T-helper 2 cell treated with Interferon-gamma antibody and Interleukin-4, amounts not matched to agents 5 μg/mL and 100 μg/mL, for 36 hours (primary cell): Measurements from ENCODE around the gene IL1RAPL1.

Experiments
- DNase-seq: peaks from one replicate; pipeline ENCODE4 v3.0.0; 2021; ENCODE audit warnings: low spot score
- H3K27ac Mint-ChIP-seq: one replicate; pipeline ENCODE4 v1.8.0; 2021; ENCODE audit warnings: mild to moderate bottlenecking, mixed read lengths
- H3K27me3 Mint-ChIP-seq: one replicate; pipeline ENCODE4 v1.8.0; 2021; ENCODE audit warnings: low read depth, mixed read lengths
- H3K36me3 Mint-ChIP-seq: one replicate; pipeline ENCODE4 v1.8.0; 2021; ENCODE audit warnings: low read depth, mixed read lengths
- H3K4me1 Mint-ChIP-seq: one replicate; pipeline ENCODE4 v1.8.0; 2021; ENCODE audit warnings: low read depth, mixed read lengths
- H3K4me3 Mint-ChIP-seq: one replicate; pipeline ENCODE4 v1.8.0; 2022; ENCODE audit warnings: mild to moderate bottlenecking, moderate library complexity, mixed read lengths
- H3K9me3 Mint-ChIP-seq: one replicate; pipeline ENCODE4 v1.8.0; 2021; ENCODE audit warnings: mixed read lengths

IL1RAPL1 gene

DNA sequence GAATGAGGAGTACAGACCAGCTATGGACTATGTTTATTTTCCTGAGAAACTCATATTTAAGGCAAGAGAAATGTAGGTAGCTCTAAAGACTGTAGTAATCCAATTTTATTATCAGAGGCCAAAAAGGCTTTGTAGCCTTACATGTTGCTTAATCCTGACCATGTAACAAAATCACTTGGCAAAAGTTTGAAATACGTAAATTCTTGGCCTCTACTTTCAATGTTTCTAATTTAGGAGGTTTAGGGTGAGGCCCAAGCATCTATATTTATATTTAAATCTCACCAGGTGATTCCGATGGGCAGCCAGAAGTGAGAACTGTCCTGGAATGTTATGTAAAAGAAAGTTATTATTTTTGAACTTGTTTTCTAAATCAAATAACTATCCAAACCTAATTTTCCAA, 289.7 kb downstream of the IL1RAPL1 start:
- no peak overlapping the region for H3K4me3 Mint-ChIP-seq
- no peaks in the 10 kb centered on the region for H3K36me3 Mint-ChIP-seq
- DNase-seq = no peak
- H3K4me1 Mint-ChIP-seq = no peaks in the 10 kb centered on the region
- H3K9me3 Mint-ChIP-seq = no peaks in the 10 kb centered on the region
- no peak overlapping the region for H3K27ac Mint-ChIP-seq
- no peaks in the 10 kb centered on the region for H3K27me3 Mint-ChIP-seq

DNA sequence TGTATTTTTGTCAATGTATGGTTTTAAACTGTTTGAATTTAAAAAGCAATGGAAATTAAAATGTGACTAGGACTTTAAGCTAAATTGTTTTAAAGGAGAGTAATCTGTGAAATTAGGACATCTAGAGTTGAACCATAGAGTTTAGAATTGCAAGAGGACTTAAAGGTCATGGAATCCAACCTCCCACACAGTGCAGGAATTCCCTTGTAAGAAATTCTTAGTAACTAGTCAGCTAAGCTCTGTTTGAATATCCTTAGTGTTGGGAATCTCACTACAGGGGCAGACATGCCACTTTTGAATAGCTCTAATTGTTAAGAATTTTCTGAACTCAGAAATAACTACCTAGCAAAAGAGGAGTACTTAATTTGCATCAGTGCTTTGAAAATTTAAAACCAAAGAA, 292.9 kb downstream of the IL1RAPL1 start:
- no peaks in the 10 kb centered on the region for H3K4me1 Mint-ChIP-seq
- H3K36me3 Mint-ChIP-seq = no peaks in the 10 kb centered on the region
- no peaks in the 10 kb centered on the region for H3K9me3 Mint-ChIP-seq
- H3K4me3 Mint-ChIP-seq = no peak overlapping the region
- no peaks in the 10 kb centered on the region for H3K27me3 Mint-ChIP-seq
- DNase-seq = no peak
- no peak overlapping the region for H3K27ac Mint-ChIP-seq

DNA sequence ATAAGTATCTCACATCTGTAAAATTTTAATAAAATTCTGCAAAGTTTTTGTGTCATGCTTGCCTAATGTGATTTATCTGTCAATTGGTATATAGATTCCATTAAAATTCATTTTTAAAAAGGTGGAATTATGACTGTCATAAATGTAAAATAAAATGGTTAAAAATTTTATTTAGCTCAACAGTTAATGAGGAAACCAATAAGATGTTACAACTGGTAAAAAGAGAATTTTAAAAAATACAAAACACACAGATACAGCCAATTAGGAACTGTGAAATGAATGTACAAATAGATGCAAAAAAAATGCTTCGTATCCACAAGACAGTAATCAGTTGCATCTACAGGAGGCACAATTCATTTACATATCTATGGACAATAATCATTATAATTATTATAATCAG, 297.6 kb downstream of the IL1RAPL1 start:
- Mint-ChIP-seq H3K27ac (no peak overlapping the region), H3K36me3 (no peaks in the 10 kb centered on the region), H3K4me3 (no peak overlapping the region), H3K9me3 (no peaks in the 10 kb centered on the region), H3K27me3 (no peaks in the 10 kb centered on the region), H3K4me1 (no peaks in the 10 kb centered on the region)
- DNase-seq = no peak

DNA sequence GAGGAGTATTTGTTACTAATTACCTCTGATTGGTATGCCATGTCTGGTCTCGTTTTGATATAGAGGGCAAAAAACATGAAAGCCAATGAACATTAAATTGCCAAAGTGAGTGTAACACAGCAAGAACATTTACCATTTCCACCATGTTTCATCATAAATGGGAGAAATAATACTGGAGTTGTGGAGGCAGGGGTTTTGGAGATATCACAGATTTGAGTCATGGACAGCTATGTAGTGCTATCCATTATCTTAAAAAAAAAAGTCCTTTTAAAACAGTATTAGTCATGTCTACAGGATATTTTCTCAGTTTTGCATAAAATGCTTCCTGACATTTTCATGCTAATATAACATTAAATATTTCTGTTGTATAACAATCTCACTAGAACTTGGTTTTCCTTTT, 301.2 kb downstream of the IL1RAPL1 start:
- Mint-ChIP-seq H3K9me3 (no peaks in the 10 kb centered on the region), H3K27me3 (no peaks in the 10 kb centered on the region), H3K4me3 (no peak overlapping the region), H3K4me1 (no peaks in the 10 kb centered on the region), H3K36me3 (no peaks in the 10 kb centered on the region), H3K27ac (no peak overlapping the region)
- no peak for DNase-seq

DNA sequence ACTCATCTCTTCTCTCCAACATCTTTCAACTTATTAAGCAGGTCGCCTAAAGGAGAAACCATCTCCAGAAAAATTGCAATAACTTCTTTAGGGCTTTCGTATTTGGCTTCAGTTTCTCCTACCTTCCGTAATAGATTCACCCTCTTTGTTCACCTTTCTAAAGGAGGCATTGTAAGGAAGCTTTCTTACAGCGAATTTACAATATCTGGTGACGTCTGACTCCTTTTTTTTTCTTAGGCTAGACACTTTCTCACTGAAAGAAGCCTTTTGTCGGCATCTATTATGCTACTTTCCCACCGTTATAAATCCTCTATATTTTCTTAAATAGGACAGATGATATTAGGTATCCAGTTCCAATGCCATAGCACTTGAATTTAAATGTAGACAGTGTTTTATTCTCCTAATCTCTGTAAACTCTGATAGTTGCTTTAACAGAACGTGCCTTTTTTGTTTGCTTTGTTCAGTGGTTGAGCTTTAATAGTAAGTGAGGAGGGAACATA, 302.4 kb downstream of the IL1RAPL1 start:
- no peak overlapping the region for H3K4me3 Mint-ChIP-seq
- no peaks in the 10 kb centered on the region for H3K27me3 Mint-ChIP-seq
- H3K9me3 Mint-ChIP-seq = no peaks in the 10 kb centered on the region
- no peak for DNase-seq
- no peak overlapping the region for H3K27ac Mint-ChIP-seq
- no peaks in the 10 kb centered on the region for H3K4me1 Mint-ChIP-seq
- H3K36me3 Mint-ChIP-seq = no peaks in the 10 kb centered on the region

DNA sequence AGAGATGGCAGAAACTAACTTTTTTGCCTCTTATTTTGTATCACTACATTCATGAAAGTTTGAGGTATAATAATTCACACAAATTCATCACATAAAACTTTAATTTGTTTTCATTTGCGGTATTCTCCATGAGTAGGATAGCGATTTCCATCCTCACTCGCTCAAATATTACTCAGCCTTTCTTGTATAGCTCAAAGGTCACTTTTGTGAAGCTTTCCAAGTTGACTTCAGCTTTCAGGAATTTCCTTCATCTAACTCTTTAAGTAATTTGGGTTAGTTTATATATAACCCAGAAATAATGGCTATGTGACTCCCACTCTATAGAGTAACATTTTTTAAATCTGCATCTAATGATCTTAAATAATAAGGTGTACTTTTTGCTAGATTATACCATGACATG, 314.4 kb downstream of the IL1RAPL1 start:
- no peaks in the 10 kb centered on the region for H3K9me3 Mint-ChIP-seq
- H3K27ac Mint-ChIP-seq = no peak overlapping the region
- no peaks in the 10 kb centered on the region for H3K4me1 Mint-ChIP-seq
- no peak for DNase-seq
- no peaks in the 10 kb centered on the region for H3K36me3 Mint-ChIP-seq
- no peaks in the 10 kb centered on the region for H3K27me3 Mint-ChIP-seq
- H3K4me3 Mint-ChIP-seq = no peak overlapping the region

DNA sequence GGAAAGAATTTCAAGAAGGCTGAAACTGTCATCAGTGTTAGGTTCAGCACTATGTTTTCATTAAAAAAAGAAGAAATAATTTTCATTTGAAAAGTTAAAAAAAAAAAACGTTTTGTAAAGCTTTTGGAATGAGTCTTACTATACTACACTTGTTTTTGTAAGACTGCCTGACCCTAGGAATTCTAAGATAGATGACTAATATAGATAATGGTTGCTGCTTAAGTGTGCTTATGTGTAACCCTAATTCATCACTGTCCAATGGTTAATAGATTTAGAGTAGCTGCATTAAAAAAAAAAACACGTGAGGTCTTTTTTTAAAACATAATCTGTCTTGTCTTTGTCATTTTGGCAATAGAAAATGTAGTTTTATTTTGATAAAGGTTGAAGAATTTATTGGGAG, 323.2 kb downstream of the IL1RAPL1 start:
- H3K36me3 Mint-ChIP-seq = no peaks in the 10 kb centered on the region
- no peak for DNase-seq
- no peaks in the 10 kb centered on the region for H3K4me1 Mint-ChIP-seq
- H3K9me3 Mint-ChIP-seq = no peaks in the 10 kb centered on the region
- no peak overlapping the region for H3K27ac Mint-ChIP-seq
- no peaks in the 10 kb centered on the region for H3K27me3 Mint-ChIP-seq
- no peak overlapping the region for H3K4me3 Mint-ChIP-seq

DNA sequence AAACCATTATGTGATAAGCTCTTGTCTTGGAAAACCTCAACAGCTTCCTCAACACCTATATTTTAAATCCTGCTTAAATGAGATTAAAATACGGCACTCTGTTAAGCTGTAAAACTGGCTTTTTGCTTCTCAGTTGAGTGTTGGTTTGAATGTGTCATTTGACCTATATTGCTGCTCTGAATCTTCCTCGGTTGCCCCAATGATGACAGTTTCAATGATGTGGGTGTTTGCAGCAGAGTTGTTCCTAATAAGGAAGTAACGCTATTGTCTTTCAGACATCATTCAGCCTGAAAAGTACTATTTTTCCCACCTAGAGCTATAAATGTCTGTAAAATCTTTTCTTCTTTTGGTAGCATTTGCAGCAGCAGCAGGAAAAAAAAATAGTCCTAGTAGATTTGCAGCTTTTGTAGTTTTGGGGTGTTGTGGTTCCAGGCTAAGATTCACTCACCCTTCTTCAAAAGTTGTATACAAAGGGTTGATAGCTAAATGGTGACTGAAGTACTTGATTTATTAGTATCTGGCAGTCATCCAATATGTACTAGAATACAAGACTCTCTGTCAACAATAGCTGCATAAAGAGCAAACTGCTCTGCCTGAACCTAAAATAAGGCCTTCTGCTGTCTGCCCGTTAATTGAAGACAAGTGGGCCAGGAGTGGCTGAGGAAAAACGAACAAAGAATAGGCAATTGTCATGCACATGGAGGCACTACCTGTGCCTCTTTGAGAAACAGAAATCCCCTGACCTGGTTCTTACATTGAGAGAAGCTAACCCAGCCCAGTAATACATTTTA, 333.1 kb downstream of the IL1RAPL1 start:
- H3K9me3 Mint-ChIP-seq = no peaks in the 10 kb centered on the region
- no peak for DNase-seq

DNA sequence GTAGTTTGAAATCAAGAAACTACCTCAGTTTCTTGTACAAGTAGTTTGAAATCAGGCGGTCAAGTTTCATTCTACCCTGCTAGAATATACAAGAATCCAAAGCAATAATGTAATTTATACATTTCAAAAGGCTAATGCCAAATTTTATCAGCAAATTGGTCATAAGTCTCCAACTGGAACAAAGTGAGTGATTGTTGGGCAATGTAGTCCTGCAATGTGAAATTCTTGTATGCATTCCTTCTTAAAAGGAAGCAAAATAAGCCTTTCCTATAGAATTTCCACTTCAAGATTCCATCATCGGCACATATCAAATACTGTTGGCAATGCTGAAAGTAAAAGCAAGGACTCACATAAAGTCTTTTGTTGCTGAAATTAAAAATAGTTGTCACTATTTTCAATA, 334.9 kb downstream of the IL1RAPL1 start:
- no peaks in the 10 kb centered on the region for H3K36me3 Mint-ChIP-seq
- H3K4me3 Mint-ChIP-seq = no peak overlapping the region
- no peak overlapping the region for H3K27ac Mint-ChIP-seq
- no peaks in the 10 kb centered on the region for H3K9me3 Mint-ChIP-seq
- no peaks in the 10 kb centered on the region for H3K4me1 Mint-ChIP-seq
- DNase-seq = no peak
- H3K27me3 Mint-ChIP-seq = no peaks in the 10 kb centered on the region

More for the DNA sequence above, 333.1 kb downstream of the IL1RAPL1 start:
- Mint-ChIP-seq H3K27me3 (no peaks in the 10 kb centered on the region), H3K36me3 (no peaks in the 10 kb centered on the region), H3K4me1 (no peaks in the 10 kb centered on the region), H3K27ac (no peak overlapping the region), H3K4me3 (no peak overlapping the region)

DNA sequence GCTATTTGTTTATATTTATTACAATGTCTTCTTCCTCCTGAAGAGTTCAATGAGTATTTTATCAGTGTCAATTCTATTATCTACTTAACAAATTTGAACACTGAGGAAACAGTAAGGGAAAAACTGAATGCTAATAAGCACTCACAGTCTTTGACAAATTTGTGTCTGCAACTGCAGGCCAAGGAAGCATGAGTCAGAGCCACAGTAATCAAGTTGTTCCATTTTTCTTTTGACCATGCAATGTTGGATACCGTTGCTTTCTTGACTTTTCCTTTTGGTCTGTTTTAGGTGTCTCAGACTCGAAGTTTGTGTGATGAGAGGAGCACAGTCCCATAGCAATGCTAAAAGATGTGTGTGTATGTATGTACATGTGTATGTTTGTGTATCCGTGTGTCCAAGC, 359.6 kb downstream of the IL1RAPL1 start:
- Mint-ChIP-seq H3K27ac (no peak overlapping the region), H3K27me3 (no peaks in the 10 kb centered on the region), H3K4me1 (no peaks in the 10 kb centered on the region), H3K36me3 (no peaks in the 10 kb centered on the region), H3K9me3 (peaks cover 13% of the 10 kb centered on the region), H3K4me3 (no peak overlapping the region)
- DNase-seq = no peak

DNA sequence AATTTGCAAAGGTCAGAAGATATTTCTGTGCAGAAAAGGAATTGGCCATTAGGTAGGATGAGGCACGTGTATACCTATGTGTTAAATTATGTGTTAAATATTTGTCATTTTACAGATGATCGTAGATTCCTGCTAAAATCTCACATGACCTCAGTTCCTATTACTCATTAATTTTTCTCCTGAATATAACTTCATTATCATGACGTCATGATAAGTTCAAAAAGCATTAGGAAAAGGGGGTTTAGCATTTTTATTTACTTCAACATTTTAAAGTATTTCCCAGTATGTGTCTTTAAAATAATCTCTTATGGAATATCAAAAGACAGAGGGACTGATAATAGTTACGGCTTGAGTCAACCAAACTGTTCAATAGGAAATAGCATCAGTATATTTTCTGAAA, 372.8 kb downstream of the IL1RAPL1 start:
- H3K27me3 Mint-ChIP-seq = no peaks in the 10 kb centered on the region
- no peaks in the 10 kb centered on the region for H3K36me3 Mint-ChIP-seq
- no peak for DNase-seq
- H3K27ac Mint-ChIP-seq = no peak overlapping the region
- no peak overlapping the region for H3K4me3 Mint-ChIP-seq
- H3K9me3 Mint-ChIP-seq = no peaks in the 10 kb centered on the region
- H3K4me1 Mint-ChIP-seq = no peaks in the 10 kb centered on the region

DNA sequence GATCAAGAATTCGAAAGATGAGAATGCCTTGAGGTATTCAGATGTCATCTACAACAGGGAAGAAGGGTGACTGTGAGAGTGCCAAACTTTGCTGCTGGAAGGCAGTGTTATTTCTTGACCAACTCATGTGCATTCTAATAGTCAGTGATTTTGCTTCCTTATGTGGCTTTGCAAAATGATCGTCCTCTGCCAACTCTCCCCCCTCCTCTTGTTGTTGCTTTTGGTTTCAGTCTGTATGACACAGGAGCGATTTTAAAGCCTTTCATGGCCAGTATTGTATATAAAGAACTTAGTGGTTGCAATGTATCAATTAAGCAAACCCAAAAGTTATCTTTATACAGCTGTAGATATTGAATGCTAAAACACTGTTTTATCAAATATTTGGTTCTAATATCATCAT, 379.1 kb downstream of the IL1RAPL1 start:
- no peaks in the 10 kb centered on the region for H3K27me3 Mint-ChIP-seq
- DNase-seq = no peak
- H3K9me3 Mint-ChIP-seq = peaks cover under 1% of the 10 kb centered on the region
- no peak overlapping the region for H3K4me3 Mint-ChIP-seq
- no peaks in the 10 kb centered on the region for H3K4me1 Mint-ChIP-seq
- no peak overlapping the region for H3K27ac Mint-ChIP-seq
- H3K36me3 Mint-ChIP-seq = no peaks in the 10 kb centered on the region

DNA sequence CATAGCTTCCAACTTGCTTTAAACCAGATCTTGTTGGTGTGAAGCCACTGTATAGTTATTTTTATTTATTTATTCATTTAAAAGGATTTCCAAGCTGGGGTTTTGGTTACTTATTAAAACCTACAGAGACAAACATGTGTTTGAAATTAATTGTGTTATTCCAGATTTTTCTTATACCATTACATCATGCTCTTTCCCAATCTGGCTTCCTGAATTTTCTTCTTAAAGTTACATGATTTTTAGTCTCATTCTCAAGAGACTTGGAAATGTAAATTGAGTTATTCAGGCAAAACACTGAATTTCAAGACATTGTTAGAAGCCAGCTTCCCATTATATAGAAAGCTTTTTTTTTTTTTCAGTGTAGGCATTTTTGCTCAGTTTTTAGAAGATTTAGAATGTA, 381.9 kb downstream of the IL1RAPL1 start:
- Mint-ChIP-seq H3K9me3 (peaks cover 12% of the 10 kb centered on the region), H3K27me3 (no peaks in the 10 kb centered on the region), H3K4me3 (no peak overlapping the region)

DNA sequence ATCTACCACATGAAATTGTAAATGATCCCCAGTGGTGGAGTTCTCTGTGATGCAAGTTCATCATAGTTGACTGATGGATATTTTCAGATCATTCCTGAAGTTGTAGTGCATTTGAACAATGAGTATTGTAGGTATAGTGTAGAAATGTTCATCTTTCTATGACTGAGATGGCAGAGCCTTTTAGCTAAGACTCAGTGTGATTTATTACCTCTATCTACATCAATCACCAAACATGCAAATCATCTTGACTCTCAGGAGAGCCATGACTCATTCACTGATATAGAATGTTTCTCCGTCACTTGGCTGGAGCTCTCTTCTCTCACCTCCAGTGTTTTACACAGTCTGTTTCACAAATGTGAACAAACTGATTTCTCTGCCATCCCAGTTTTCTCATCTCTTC, 392.6 kb downstream of the IL1RAPL1 start:
- Mint-ChIP-seq H3K27me3 (no peaks in the 10 kb centered on the region), H3K4me1 (no peaks in the 10 kb centered on the region), H3K36me3 (no peaks in the 10 kb centered on the region), H3K27ac (no peak overlapping the region), H3K9me3 (peaks cover 9% of the 10 kb centered on the region), H3K4me3 (no peak overlapping the region)
- DNase-seq = no peak

More for the DNA sequence above, 381.9 kb downstream of the IL1RAPL1 start:
- no peak for DNase-seq
- H3K36me3 Mint-ChIP-seq = no peaks in the 10 kb centered on the region
- H3K27ac Mint-ChIP-seq = no peak overlapping the region
- no peaks in the 10 kb centered on the region for H3K4me1 Mint-ChIP-seq

DNA sequence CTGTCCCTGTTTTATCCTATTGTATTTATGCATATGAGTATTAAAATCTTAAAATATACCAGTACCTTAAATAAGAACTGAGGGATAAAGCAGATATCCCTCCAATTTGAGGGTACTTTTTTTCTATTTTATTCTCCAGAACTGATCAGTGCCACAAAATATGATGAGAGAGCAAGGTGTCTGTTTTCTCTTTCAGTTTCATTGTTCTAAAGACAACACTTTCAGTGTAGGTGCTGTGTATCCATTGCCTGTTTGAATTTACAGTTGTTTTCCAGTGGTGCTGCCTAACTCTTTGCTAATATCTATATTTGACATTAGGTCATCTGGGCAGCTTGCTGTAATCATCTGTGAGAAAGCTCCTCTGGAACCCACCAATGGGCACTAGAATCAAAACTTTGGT, 394.7 kb downstream of the IL1RAPL1 start:
- Mint-ChIP-seq H3K36me3 (no peaks in the 10 kb centered on the region), H3K9me3 (peaks cover 9% of the 10 kb centered on the region), H3K27ac (no peak overlapping the region), H3K27me3 (no peaks in the 10 kb centered on the region), H3K4me1 (no peaks in the 10 kb centered on the region), H3K4me3 (no peak overlapping the region)
- DNase-seq = no peak
